Adrenal gland (tissue), 12 donors: ENCODE results near the gene TCP11. TPM values are rescaled to one million over a fixed set of nuclear protein-coding genes. Genes with fewer than 3 reads are reported as not detected.

Experiments used
- DNase-seq, 7 donors: peaks; one replicate each; pipeline ENCODE4 v3.0.0-alpha.2; 2019 to 2020
- H3K27ac ChIP-seq, 5 donors: fragments of 200-600 bp; sonication (generic) in 4 of 5; 1 replicate in 3 of 5; 2 replicates in 2 of 5; pipeline versions ENCODE4 v1.5.1 to v1.8.0; 2016 to 2020; ENCODE audit warnings: mild to moderate bottlenecking in 1 of 5
- H3K27me3 ChIP-seq: fragments of 200-600 bp; 2 replicates; pipeline ENCODE4 v1.8.0; 2021
- H3K36me3 ChIP-seq, 2 donors: fragments of 200-600 bp; replicated peaks in 1 of 2; 1 replicate in 1 of 2; 2 replicates in 1 of 2; pipeline versions ENCODE4 v1.5.1 to v1.8.0; 2018 to 2022
- H3K4me1 ChIP-seq, 2 donors: fragments of 200-600 bp; replicated peaks in 1 of 2; 1 replicate in 1 of 2; 2 replicates in 1 of 2; pipeline versions ENCODE4 v1.5.1 to v1.8.0; 2018 to 2021
- H3K4me3 ChIP-seq, 4 donors: fragments of 200-600 bp; sonication (generic) in 3 of 4; one replicate each; pipeline ENCODE4 v1.5.1; 2016 to 2018
- H3K9me3 ChIP-seq, 3 donors: fragments of 200-600 bp; sonication (generic) in 1 of 3; replicated peaks in 1 of 3; 1 replicate in 2 of 3; 2 replicates in 1 of 3; pipeline versions ENCODE4 v1.5.1 to v1.8.0; 2016 to 2021
- POLR2A ChIP-seq, 2 donors: fragments of 450-650 bp; IDR thresholded peaks; one replicate each; pipeline ENCODE4 v1.6.1; 2017; ENCODE audit warnings: antibody characterized with exemption in 2 of 2, mild to moderate bottlenecking in 2 of 2, moderate library complexity in 1 of 2
- WGBS, 4 donors: extraction: QIAGEN DNeasy Blood & Tissue Kit in 2 of 4; methylation state at CpG; one replicate each; pipeline versions ENCODE4 v1.1.5 to v1.1.7; 2013 to 2017; 5-methylcytosine and 5-hydroxymethylcytosine counted together
- intact Hi-C, 2 donors: fragments of 100-400 bp; cut with DNase I; formaldehyde crosslinking; loops; one replicate each; pipeline versions ENCODE4 v1.14.1 to v1.15.0; 2022 to 2023
- polyA plus RNA-seq, 3 donors: library from polyadenylated mRNA; stranded (reverse); fragments of 200-250 nt in 2 of 3; fragments of 350-450 nt in 1 of 3; fragmentation: Illumina TruSeq in 1 of 3; extraction: RNeasy Lipid Tissue Mini Kit (QIAGEN cat#74804) in 1 of 3; gene quantifications; one replicate each; pipeline ENCODE4 v1.2.3, GENCODE V29; 2013 to 2014
- total RNA-seq, 9 donors: library from RNA; depleted of rRNA in 4 of 9; stranded (reverse); fragments of >200 nt in 4 of 9; fragments of 120-200 nt in 1 of 9; fragmentation: NEBNext Ultra II Directional in 1 of 9; extraction: Animal tissue kit (Norgen Biotek cat#: 25700) in 1 of 9; gene quantifications; one replicate each; pipeline versions ENCODE4 v1.1.0 to v1.2.4, GENCODE V29; 2013 to 2023
- TF ChIP-seq, protein P1 (sequence below), 6 experiments: fragments of 450-650 bp in 4 of 6; fragments of 200-600 bp in 2 of 6; sonication (generic) in 1 of 6; IDR thresholded peaks; 1 replicate in 5 of 6; 2 replicates in 1 of 6; pipeline versions ENCODE4 v1.5.1 to v1.8.0; 2016 to 2021; ENCODE audit warnings: antibody characterized with exemption in 6 of 6, mild to moderate bottlenecking in 2 of 6, moderate library complexity in 1 of 6
- donor health status: healthy with polysubstance abuse.
- donor health status: Bipolar disorder and iron deficiency.
- donor health status: DM: yes; HTN: yes; CAD: no.
- donor health status: DM: no; HTN: no; CAD: no.
- donor health status: DM: no; HTN: no; CAD: no.
- donor health status: DM: yes; HTN: yes; CAD: no.

The TCP11 gene
- total and polyA plus RNA-seq, 12 donors = 0.13 to 0.40 (median 0.28) TPM; not detected in 7

DNA sequence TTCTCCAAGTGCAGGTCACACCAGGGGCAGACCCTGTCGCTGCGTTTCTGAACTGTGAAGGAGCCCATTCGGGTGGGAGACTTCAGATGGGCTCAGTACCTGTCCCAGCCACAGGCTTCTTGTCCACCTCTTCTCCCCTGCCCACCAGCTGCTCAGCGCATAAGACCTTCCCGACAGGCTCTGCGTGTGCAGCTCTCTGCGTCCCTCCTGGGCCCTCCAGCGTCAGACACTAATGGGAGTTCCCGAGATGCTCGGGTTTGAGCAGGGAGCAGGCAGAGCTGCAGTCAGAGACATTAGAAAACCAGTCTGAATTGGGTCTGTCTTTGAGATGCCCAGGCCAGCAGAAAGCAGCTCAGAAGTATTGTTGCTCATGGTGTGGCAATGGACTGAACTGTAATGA is 50.4 kb downstream of the TCP11 start:
- H3K27ac ChIP-seq = peak overlapping the region in 1 of 5 donors; percentile 36
- WGBS, 4 donors = 91 to 94% (median 92%) methylated on average over 8 to 10 of the region's 10 CpGs
- TF ChIP-seq POLR2A (IDR thresholded peaks at IDR 0.05) = no peak
- TF ChIP-seq, protein P1, sequence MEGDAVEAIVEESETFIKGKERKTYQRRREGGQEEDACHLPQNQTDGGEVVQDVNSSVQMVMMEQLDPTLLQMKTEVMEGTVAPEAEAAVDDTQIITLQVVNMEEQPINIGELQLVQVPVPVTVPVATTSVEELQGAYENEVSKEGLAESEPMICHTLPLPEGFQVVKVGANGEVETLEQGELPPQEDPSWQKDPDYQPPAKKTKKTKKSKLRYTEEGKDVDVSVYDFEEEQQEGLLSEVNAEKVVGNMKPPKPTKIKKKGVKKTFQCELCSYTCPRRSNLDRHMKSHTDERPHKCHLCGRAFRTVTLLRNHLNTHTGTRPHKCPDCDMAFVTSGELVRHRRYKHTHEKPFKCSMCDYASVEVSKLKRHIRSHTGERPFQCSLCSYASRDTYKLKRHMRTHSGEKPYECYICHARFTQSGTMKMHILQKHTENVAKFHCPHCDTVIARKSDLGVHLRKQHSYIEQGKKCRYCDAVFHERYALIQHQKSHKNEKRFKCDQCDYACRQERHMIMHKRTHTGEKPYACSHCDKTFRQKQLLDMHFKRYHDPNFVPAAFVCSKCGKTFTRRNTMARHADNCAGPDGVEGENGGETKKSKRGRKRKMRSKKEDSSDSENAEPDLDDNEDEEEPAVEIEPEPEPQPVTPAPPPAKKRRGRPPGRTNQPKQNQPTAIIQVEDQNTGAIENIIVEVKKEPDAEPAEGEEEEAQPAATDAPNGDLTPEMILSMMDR (IDR thresholded peaks at IDR 0.05) = no peak
- intact Hi-C loops = no loop called here
- H3K4me1 ChIP-seq = peaks cover 18 to 27% of the 10 kb centered on the region in 2 donors
- no peaks in the 10 kb centered on the region for H3K27me3 ChIP-seq
- DNase-seq = peak in 1 of 7 donors; percentile 39
- no peak overlapping the region for H3K4me3 ChIP-seq
- no peaks in the 10 kb centered on the region for H3K9me3 ChIP-seq
- H3K36me3 ChIP-seq = peaks cover 0 to 55% of the 10 kb centered on the region in 2 donors

DNA sequence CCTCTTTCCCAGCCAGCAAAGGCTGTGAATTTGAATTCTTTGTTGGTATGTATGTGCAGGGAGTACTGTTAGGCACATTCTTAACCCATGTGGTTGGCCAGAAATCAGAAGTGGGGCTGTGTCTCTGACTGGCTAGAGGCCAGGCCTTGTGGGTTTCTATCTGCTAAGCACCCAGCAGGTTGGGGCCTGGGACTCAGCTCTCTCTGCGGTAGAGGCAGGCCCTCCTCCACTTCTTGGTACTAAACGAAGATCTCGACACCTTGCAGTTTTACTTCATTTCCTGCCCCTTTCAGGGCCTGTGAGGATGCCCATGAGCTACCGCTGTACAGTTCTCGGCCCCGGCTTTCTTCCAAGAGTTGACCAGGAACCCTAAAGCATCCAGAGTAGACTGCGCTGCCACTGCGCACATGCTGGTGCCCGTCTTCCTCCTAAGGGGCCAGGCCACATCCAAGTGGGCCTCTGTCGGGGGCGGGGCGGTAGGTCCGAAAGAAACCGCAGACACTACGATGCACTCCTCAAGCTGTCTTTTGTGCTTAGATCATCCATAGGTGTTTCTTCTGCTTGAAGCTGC is 51.1 kb downstream of the TCP11 start:
- Histone ChIP-seq H3K36me3 (peaks cover 0 to 62% of the 10 kb centered on the region in 2 donors), H3K4me1 (peaks cover 15 to 26% of the 10 kb centered on the region in 2 donors), H3K4me3 (no peak overlapping the region), H3K27me3 (no peaks in the 10 kb centered on the region), H3K9me3 (no peaks in the 10 kb centered on the region), H3K27ac (peak overlapping the region in 2 of 5 donors; percentile 21 to 86)
- peak in 1 of 7 donors; percentile 47 for DNase-seq
- TF ChIP-seq, protein P1 (IDR thresholded peaks at IDR 0.05) = no peak
- no peak for TF ChIP-seq POLR2A (IDR thresholded peaks at IDR 0.05)
- WGBS, 4 donors = 87 to 94% (median 88%) methylated on average over 13 to 15 of the region's 15 CpGs
- intact Hi-C loops = no loop called here

DNA sequence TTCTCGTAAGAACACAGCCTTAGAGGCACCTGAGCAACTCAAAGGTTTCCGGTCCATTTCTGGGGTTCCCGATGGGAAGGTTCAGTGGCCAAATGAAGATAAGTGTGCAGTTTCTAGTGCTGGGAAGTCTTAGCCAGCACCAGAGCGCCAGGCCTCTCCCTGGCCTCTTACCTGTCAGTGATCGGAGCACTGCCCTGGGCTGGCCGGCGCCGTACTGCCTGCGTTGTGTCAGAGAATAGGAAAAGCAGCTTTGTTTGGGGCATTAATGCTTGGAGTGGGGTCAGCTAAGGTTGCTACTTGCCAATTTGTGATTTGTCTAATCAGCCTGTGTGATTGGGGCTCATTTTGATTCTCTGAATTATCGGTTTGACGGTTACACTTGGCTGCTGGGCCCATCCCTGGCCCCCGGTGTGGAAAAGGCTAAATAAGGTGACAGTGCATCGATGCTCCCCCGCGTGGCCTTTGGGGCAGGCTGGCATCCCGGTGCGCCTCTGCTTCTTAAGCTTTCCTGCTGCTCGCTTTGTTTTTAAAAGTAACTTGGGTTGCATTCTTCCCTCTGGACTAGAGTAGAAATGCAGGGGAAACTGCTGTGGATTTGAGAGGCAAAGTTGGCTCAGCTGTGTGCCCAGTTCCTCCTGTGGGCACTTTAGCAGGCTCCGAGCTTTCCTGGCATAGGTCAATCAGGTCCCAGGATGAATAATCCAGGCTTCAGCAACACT is 51.8 kb downstream of the TCP11 start:
- H3K4me1 ChIP-seq = peaks cover 15 to 26% of the 10 kb centered on the region in 2 donors
- H3K36me3 ChIP-seq = peaks cover 0 to 68% of the 10 kb centered on the region in 2 donors
- intact Hi-C loops = no loop called here
- no peak overlapping the region for H3K4me3 ChIP-seq
- no peaks in the 10 kb centered on the region for H3K27me3 ChIP-seq
- peak in 1 of 7 donors; percentile 48 for DNase-seq
- TF ChIP-seq, protein P1 (IDR thresholded peaks at IDR 0.05) = no peak
- TF ChIP-seq POLR2A (IDR thresholded peaks at IDR 0.05) = no peak
- 81 to 90% (median 86%) methylated on average over 16 to 19 of the region's 19 CpGs for WGBS, 4 donors
- peak overlapping the region in 2 of 5 donors; percentile 21 to 86 for H3K27ac ChIP-seq
- H3K9me3 ChIP-seq = no peaks in the 10 kb centered on the region

DNA sequence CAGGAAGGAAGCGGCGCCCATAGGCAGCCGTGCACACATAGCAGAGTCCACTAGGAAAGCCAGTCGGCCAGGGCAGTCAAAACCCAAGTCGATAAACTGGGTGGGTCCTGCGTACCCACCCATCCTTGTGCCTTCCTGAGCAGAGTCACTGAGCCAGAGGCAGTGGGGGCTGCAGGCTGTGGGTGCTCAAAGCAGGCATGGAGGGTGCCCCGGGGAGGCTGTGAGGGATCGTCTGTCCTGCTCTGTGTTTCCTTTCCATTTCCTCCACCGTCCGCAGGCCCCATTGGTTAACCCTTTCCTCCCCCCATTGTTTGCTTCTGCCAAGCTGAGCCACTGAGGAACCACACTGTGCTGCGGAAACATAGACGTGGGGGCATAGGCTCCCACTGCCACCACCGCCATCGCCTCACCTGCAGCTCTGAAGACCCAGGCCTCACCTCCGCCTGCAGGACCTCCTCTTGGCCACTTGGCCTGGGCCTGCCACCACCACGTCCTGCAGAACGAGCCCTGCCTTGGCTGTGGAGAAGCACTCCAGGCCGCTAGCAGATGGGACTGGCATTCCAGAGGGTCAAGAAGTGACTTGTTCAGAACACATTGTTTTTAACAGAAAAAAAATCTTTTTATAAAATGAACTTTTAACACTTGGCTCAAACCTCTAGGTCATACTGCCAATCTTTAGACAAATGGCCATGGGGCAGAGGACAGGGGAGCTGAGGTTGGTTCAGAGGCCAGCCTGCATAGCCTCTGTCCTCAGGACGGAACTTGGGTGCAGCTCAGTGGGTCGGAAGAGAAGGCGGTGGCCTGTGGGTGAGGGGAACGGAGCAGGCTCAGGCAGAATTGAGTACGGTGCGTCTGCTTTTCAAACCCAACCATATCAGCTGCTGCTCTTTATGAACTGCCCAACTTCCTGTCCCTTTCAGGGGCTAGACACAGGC is 52.6 kb downstream of the TCP11 start:
- intact Hi-C loops = no loop called here
- peak overlapping the region in 4 of 5 donors; percentile 32 to 86 (median 38) for H3K27ac ChIP-seq

More for the DNA sequence above, 52.6 kb downstream of the TCP11 start:
- peak in 3 of 7 donors; percentile 58 to 76 (median 59) for DNase-seq
- Histone ChIP-seq H3K27me3 (no peaks in the 10 kb centered on the region), H3K36me3 (peaks cover 0 to 77% of the 10 kb centered on the region in 2 donors), H3K9me3 (no peaks in the 10 kb centered on the region), H3K4me3 (no peak overlapping the region), H3K4me1 (peaks cover 15 to 26% of the 10 kb centered on the region in 2 donors)
- WGBS, 4 donors = 64 to 72% (median 71%) methylated on average over 21 to 24 of the region's 24 CpGs
- no peak for TF ChIP-seq POLR2A (IDR thresholded peaks at IDR 0.05)
- TF ChIP-seq, protein P1 (IDR thresholded peaks at IDR 0.05) = peak in 2 of 6 experiments; percentile 46 to 50
